HG03280 (cell line): ENCODE measurements around the gene ALOX12.
"Not testable (repeated sequence)": the region's sequence is repeated elsewhere in the genome, so short reads cannot be mapped to it uniquely, and the experiment has no call there.

Experiments used
- ATAC-seq: cut with Tn5 transposase; IDR thresholded peaks from one replicate; pipeline ENCODE4 v1.9.1; 2021; ENCODE audit warnings: mild to moderate bottlenecking, moderate library complexity; ENCODE audit not compliant: unreplicated experiment

The ALOX12 gene, protein sequence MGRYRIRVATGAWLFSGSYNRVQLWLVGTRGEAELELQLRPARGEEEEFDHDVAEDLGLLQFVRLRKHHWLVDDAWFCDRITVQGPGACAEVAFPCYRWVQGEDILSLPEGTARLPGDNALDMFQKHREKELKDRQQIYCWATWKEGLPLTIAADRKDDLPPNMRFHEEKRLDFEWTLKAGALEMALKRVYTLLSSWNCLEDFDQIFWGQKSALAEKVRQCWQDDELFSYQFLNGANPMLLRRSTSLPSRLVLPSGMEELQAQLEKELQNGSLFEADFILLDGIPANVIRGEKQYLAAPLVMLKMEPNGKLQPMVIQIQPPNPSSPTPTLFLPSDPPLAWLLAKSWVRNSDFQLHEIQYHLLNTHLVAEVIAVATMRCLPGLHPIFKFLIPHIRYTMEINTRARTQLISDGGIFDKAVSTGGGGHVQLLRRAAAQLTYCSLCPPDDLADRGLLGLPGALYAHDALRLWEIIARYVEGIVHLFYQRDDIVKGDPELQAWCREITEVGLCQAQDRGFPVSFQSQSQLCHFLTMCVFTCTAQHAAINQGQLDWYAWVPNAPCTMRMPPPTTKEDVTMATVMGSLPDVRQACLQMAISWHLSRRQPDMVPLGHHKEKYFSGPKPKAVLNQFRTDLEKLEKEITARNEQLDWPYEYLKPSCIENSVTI

DNA sequence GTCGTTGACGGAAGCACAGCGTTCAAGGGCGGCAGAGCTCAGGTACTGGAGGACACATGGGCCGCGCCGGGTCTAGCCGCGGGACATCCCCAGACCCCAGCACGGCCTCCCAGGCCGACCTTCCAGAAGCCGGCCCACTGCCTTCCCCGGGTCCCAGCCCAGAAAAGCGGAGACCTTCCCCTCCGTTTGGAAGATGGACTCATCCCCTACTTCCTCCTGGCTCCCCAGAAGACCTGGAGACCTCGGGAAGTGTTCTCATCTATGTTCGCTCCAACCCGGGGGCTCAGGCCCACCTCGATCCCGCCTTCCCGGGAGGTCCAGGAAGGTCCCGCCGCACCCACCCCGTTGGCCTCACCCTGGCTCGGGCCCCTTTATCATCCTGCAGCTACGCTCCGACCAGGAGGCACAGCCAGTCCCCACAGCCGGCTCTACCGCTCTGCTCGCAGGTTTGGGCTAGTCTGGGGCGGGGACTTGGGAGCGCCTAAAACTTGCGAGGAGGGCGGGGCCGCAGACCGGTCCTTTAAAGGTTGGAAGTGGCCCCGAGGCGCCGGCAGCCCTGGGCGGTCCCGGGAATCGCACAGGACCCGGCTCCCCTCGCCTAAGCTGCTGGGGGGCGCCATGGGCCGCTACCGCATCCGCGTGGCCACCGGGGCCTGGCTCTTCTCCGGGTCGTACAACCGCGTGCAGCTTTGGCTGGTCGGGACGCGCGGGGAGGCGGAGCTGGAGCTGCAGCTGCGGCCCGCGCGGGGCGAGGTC, at the start of gene ALOX12:
Gene ALOX12, plus strand, starts transcription at position 550 of the 756 bp plus-strand sequence. Its CDS starts 69 bp downstream, at position 619.
- ATAC-seq: no peak

DNA sequence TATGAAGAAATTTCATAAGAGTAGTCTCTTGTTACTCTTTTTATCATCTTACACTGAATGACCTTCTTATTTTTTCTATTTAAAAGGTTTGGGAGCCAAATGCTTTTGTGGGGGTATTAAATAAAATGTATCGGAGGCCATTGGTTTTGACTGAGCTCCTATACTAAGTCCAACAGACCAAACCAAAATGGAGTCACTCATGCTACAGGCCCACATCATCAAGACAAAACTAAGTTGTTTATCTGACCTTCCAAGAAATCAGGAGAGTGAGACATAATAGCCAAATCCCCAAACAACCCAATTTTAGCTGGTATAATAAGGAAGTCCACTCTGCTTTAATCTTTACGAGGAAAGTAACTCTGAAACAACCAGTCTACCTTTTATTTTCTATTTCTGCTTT, 48.1 kb upstream of the ALOX12 start:
- ATAC-seq: no peak

DNA sequence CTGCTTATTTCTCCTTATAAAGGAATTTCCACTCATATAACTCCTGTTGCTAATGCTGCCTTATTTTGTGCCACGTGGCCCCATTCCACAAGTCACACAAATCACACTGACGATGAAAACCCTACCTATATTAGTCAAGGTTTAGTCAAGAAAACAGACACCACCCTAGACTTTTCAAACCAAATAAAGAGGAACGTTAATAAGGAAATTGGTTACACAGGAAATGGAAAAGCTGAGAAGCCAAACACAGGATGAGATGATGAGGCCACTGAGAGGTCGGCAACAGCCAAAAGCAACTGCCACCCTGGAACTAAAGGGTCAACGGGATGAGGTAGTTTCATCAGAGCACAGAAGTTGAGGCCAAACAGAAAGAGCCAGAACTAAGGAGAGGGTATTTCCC, 47.3 kb upstream of the ALOX12 start:
- ATAC-seq: no peak

DNA sequence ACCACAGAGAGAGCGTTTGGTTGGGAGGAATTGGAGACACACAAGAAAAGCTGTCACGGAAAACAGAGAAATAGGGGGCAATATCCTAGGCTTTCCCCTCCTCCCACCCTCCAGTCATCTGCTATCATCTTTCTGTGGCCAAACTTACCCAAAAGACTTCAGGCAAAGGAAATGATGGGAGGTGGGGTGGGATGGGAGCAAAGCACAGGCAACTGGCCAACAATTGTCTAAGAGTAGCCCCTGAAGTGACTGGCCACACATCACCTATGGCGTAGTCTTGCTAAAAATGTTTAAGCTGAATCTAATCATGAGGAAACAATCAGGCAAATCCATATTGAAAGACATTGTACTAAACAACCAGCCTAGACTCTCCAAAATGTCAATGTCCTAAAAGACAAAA, 46.9 kb upstream of the ALOX12 start:
- no peak for ATAC-seq

DNA sequence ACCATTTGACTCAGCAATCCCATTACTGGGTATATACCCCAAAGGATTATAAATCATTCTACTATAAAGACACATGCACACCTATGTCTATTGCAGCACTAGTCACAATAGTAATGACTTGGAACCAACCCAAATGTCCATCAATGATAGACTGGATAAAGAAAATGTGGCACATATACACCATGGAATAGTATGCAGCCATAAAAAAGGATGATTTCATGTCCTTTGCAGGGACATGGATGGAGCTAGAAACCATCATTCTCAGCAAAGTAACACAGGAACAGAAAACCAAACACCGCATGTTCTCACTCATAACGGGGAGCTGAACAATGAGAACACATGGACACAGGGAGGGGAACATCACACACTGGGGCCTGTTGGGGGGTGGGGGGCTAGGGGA, 44.9 kb upstream of the ALOX12 start:
- ATAC-seq: not testable (repeated sequence)

DNA sequence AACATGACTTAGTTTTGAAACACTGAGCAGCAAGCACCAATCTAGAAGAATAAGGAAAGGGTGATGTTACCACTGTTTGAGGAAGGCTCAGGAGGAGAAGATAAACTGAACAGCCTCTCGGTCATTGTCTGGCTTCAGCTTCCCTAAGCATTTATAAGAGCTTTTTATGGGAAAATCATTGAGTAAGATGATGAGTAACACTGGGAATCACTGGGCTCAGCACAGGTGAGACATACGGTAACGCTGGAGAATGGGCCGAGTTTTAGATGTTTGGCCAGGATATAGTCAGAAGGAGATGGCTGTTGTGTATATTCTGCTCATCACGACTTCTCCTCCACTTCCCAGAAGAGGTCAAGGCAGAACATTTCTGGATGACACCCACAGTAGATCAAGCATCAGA, 42.2 kb upstream of the ALOX12 start:
- ATAC-seq: no peak

DNA sequence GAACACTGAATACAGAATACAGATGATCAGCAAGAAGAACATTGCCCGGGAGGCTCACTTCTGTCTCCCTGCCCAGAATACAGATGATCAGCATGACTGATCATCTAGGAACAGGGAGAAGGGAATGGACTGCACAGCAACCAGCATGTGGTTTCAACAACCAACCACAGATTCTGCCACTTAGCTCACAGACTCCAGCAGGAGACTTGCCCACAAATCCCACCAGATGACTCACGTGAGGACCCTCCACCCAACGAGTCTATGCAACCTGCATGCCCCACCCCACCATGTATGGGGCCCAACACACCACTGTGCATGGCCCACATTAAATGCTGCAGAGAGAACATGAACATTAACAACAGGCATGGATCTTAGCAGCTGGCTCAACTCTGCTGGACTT, 36.1 kb upstream of the ALOX12 start:
- ATAC-seq: no peak

DNA sequence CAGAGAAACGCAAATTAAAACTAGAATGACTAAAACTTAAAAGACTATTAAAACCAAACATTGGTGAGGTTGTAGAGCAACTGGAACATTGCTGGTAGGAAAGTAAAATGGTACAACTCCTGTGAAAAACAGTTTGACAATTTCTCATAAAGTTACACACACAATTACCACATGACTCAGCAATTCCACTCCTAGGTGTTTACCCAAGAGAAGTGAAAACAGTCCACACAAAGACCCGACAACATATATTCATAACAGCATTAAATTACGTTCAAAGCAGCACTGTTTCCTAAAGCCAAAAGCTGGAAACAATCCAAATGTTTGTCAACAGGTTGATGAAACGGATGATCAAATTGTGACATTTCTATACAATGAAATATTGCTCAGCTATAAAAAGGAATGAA, 26.5 kb upstream of the ALOX12 start:
- no peak for ATAC-seq

DNA sequence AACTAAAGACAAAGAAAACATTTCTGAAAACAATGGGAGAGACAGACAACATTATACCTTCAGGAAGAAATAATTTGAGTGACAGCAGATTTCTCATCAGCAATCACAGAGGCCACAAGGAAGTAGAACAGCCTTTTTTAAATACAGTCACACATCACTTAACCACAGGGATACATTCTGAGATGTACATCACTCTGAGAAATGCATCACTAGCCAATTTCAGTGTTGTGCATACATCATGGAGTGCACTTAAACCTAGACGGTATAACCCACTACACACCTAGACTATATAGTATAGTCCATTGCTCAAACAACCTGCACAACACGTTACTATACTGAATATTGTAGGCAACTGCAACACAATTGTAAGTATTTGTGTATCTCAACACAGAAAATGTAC, 24.9 kb upstream of the ALOX12 start:
- ATAC-seq: no peak

DNA sequence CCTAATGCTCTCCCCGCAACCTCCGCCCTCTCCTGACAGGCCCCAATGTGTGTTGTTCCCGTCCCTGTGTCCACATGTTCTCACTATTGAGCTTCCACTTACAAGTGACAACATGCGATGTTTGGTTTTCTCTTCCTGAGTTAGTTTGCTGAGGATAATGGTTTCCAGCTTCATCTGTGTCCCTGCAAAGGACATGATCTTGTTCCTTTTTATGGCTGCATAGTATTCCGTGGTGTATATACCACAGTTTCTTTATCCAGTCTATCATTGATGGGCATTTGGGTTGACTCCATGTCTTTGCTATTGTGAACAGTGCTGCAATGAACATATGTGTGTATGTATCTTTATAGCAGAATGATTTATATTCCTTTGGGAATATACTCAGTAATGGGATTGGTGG, 16.4 kb upstream of the ALOX12 start:
- ATAC-seq: not testable (repeated sequence)

DNA sequence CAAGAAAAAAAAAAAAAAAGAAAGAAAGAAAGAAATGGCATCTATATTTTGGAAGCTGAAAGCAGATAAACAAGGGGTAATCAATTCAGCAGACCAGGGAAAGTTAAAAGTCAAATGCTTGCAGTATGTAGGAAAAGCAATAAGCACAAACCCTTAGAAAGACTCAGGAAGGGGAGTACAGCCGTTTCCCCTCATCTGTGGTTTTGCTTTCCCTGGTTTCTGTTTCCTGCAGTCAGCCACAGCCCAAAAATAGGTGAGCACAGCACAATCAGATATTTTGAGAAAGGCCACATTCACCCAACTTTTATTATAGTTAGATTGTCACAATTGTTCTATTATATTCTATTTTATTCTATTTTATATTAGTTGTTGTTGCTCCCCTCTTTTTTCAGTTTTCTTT, 14.4 kb upstream of the ALOX12 start:
- no peak for ATAC-seq

DNA sequence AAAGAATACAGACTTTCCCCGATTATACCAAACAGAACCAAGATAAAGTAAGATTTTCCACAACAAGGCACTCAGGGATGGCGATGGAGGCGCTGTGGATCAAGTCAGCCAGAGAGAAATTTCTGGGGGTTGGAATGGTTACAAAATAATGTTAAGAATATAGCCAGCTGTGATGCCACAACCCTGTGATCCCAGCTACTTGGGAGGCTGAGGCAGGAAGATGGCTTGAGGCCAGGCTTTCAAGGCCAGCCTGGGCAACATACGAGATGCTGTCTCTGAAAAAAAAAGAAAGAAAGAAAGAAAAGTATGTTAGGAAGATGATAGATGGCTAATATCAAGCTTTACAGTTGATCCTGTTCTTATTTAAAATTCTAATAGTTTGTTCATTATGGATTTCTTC, 10.6 kb upstream of the ALOX12 start:
- no peak for ATAC-seq

DNA sequence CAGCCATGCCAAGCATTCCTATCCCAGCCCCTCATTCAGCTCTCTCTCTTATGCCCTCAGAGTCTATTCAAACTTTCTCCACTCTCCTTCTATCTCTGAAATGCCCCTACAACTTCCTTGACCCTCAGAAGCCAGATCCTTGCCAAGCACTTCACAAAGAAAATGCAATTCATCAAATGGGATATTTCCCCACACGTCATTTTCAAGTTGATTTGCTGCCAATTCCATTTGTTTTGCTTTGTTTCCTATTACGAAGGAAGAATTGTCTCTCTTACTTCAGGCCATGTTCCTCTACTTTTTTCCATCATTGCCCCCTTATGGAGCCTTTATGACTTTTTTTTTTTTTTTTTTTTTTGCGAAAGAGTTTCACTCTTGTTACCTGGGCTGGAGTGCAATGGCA, 9.2 kb upstream of the ALOX12 start:
- no peak for ATAC-seq

DNA sequence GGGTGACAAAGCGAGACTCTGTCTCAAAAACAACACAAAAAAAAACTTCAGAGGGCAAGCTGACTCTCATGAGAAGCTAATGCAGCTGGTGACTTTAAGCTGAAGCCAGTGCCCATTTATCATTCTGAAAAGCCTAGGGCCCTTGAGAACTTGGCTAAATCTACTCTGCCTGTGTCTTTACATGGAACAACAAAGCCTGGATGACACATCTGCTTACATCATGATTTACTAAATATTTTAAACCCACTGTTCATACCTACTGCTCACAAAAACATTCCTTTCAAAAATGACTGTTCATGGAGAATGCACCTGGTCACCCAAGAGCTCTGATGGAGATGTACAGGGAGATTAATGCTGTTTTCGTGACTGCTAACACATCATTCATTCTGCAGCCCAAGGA, 6.1 kb upstream of the ALOX12 start:
- ATAC-seq: no peak

DNA sequence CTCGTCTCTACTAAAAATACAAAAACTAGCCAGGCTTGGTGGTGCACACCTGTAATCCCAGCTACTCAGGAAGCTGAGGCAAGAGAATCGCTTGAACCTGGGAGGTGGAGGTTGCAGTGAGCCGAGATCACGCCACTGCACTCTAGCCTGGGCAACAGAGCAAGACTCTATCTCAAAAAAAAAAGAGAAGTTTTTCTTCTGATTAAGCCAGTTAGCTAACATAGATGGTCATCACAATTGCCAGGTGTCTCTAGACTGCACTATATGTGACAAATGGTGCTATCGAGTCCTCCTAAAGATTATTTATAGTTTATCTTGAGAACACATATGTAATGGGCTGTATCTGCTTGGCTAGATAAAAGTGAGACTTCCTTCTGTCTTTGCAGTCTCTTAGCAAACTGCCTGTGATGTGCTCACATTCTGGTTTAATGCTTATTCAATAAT, 2.2 kb upstream of the ALOX12 start:
- ATAC-seq: not testable (repeated sequence)

DNA sequence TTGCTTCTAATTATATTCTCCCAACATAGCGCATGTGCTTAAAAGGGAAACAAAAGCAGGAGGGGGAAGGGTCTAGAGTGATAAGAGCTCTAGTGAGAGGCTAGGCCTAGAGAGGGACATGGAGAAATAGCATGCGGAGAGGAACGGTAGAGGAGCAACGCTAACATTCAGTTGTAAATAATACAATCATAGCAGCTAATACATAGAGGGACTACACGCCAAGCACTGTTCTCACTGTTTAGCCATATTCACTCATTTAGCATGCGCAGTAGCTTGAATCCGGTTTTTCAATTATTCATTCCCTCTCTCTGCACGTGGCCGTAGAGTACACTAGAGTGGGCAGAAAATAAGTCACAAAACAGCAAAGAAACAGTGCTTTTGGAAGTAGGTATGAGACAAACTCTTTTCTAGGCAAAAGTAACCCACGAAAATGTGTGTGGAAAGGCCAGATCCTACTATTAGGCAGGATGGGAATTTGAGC, 1.7 kb upstream of the ALOX12 start:
- no peak for ATAC-seq

DNA sequence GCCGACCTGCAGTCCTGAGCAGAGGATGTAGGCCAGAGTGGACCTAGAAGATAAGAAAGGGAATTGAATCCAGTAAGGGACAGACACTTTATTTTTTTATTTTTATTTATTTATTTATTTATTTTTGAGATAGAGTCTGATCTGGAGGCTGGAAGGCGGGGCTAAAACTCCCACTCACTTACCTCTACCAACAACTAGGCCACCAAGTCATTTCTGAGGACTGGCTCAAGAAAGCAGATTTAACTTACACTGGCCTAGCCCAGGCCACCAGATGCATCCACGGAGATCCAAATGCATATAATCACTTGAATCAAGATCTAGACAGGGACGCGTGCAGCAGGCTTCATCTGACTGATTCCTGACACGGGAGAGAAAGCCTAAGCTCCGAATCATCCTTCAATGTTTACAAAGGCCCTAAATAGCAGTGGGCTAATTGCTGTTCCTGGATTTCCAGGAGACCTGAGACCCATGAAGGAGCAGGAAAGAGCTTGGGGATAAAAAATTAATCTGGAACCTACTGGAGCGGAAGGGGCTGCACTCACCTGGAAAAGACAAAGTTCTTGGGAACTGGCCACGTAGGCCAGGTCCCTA, 1.1 kb upstream of the ALOX12 start:
- no peak for ATAC-seq

DNA sequence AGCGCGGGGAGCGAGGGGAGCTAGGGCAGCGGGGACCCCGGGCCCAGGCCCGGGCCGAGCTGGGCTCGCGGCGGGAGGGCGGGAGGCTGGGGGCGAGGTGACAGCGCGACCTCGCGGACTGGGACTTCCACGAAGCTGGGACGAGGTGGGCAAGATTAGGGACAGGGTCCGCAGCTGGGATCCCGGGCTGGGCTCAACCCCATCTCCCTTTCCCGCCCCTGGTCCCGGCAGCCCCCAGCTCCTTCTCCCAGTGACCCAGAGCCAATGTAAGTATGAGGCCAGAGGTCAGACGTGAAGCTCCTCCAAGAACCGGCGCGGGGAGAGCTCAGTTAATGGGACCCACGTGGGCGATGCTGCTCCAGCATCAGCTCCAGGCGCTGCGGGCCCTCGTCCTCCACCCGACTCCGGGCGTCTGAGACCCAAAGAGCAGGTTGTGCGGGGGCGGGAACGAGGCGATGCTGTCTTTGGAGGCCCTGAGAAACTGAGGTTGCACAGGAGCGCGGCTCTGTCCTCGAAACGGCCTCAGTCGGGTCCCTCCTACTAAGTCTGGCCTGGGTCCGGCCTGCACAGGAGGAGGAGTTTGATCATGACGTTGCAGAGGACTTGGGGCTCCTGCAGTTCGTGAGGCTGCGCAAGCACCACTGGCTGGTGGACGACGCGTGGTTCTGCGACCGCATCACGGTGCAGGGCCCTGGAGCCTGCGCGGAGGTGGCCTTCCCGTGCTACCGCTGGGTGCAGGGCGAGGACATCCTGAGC, 585 bp downstream of the ALOX12 start:
- no peak for ATAC-seq

DNA sequence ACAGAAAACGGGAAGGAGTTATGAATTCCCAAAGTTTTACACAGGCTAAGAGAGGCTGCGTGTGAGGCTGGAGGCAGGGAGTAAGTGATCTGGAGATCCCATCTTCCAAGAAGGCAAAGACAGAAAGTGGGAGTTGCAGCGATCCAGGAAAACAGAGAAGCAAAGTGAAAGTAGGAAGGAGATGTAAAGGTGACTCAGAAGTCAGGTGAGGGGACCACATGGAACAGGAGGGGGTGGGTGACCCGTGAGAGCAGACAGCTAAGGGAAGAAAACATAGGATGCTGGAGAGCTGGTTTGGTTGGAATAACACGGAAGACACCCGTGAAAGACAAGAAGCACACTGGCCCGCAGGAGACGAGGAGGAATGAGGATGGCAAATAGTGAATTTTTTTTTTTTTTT, 1.3 kb downstream of the ALOX12 start:
- ATAC-seq: no peak

DNA sequence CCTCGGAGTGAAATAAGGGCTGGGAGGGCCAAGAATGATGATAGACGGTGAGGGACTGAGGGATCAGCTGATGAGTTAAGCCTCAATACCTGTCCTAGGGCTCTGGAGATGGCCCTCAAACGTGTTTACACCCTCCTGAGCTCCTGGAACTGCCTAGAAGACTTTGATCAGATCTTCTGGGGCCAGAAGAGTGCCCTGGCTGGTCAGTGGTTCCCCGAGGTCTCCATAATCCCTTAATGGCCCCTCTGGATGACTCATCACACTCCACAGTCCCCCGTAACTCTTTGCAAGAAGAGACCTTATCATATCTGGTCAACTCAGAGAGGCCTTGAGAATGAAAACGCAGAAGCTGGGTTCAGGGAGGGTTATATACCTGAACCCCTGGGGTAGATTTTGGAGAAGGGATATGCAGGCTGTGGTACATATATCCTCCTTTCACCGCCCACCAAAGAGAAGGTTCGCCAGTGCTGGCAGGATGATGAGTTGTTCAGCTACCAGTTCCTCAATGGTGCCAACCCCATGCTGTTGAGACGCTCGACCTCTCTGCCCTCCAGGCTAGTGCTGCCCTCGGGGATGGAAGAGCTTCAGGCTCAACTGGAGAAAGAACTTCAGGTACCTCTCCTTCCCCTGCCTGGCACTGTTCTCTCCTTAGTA, 3.1 kb downstream of the ALOX12 start:
- ATAC-seq: no peak
